ENCODE results near the gene ZNF28. TPM values are rescaled to one million over a fixed set of nuclear protein-coding genes. Genes with fewer than 3 reads are reported as not detected.

Gene ZNF28
- total and polyA plus RNA-seq, 2 of the 4 experiments (the other 2 are of a cell fraction), result 4.4 to 24.7 TPM

DNA sequence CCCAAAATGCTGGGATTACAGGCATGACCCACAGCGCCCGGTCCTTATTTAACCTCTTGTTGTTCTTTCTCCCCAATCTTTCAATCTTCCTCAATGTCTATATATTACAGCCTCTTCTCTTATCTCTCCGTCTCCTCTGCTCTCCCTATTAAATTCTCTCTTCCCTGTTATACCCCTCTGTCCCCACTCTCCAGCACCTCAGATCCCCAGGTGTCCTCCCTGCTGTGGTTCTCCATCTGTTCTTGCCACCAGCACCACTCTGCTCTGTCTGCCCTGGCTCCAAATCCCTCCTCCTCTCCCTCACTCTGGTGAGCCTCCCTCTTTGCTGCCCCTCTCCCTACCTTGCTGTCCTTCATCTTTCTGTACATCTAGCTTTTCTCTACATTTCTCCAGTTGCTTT lies 35.9 kb downstream of the ZNF28 start:
- intact Hi-C loops (cut with micrococcal nuclease), result loop anchor here (5.0 kb wide), 1 partner anchor 177 kb away; the partner anchor contains the start of gene ZNF816
- Histone ChIP-seq H3K56ac (ENCODE audit: extremely low read depth, insufficient read depth, low read length) (no peak overlapping the region), H3K9ac (ENCODE audit: low read depth, low read length) (no peak overlapping the region), H2BK20ac (ENCODE audit: low read depth, low read length) (no peak overlapping the region), H3K4me1 (ENCODE audit: control insufficient read depth, insufficient read depth, low read length) (0 out of 2 replicates have a peak, but pooled peaks cover 1% of the 10 kb centered on the region), H3K36me3 (ENCODE audit: control insufficient read depth, insufficient read depth, low read length) (no peaks in the 10 kb centered on the region), H2AK9ac (replicated peaks; ENCODE audit: low read depth, low read length, poor library complexity) (no peak overlapping the region), H3K9me1 (ENCODE audit: insufficient read depth, low read length) (no peaks in the 10 kb centered on the region), H3K27ac (ENCODE audit: insufficient read depth, low read length) (no peak overlapping the region), H3K18ac (ENCODE audit: low read depth, low read length) (no peak overlapping the region), H3K79me1 (ENCODE audit: low read depth in 1 of 2, low read length in 2 of 2) (no peaks in the 10 kb centered on the region; a peak in 1 of 4 replicates), H2BK5ac (ENCODE audit: low read depth, low read length, poor library complexity, severe bottlenecking) (no peak overlapping the region), H4K20me1 (ENCODE audit: insufficient read depth, low read length) (no peaks in the 10 kb centered on the region), H2AFZ (replicated peaks; ENCODE audit: low read length, poor library complexity) (no peak overlapping the region), H3K14ac (replicated peaks; ENCODE audit: low read depth, low read length) (no peak overlapping the region), H2BK15ac (ENCODE audit: low read depth, low read length) (no peak overlapping the region), H3K9me3 (ENCODE audit: control insufficient read depth, insufficient read depth, low read length) (peaks cover 4% of the 10 kb centered on the region; the same call in 1 of the 2 replicates), H4K5ac (ENCODE audit: low read depth, low read length) (no peak overlapping the region), H3K4ac (ENCODE audit: low read depth, low read length) (no peak overlapping the region), H3K23ac (ENCODE audit: low read depth, low read length) (no peak overlapping the region; the same call in 1 of the 2 replicates), H4K8ac (ENCODE audit: low read depth in 2 of 2, low read length in 2 of 2) (no peak overlapping the region), H2BK120ac (ENCODE audit: low read depth, low read length) (no peak overlapping the region), H3K27me3 (ENCODE audit: control insufficient read depth, insufficient read depth, low read length) (no peaks in the 10 kb centered on the region), H2AK5ac (ENCODE audit: low read depth, low read length) (no peak overlapping the region), H3K4me3 (ENCODE audit: insufficient read depth, low read depth, low read length) (no peak overlapping the region), H4K91ac (ENCODE audit: insufficient read depth, low read depth, low read length) (no peak overlapping the region), H3K4me2 (ENCODE audit: low read depth, low read length) (peak overlapping the region; percentile 85; the same call in 1 of the 2 replicates)
- no TSS peak for BruUV-seq (replicated peaks)
- TF ChIP-seq SMC3 (IDR thresholded peaks at IDR 0.05; ENCODE audit: low read depth, low read length) (no peak), MXI1 (IDR thresholded peaks at IDR 0.05; ENCODE audit: borderline replicate concordance, low read depth, low read length) (no peak), CEBPB (IDR thresholded peaks at IDR 0.05; ENCODE audit: low read depth, low read length) (no peak), POLR2A (IDR thresholded peaks at IDR 0.05; ENCODE audit: low read depth, low read length) (no peak), RCOR1 (IDR thresholded peaks at IDR 0.05; ENCODE audit: insufficient replicate concordance, low read length) (no peak), NFE2L2 (IDR thresholded peaks at IDR 0.05; ENCODE audit: low read depth, low read length) (no peak), RAD21 (IDR thresholded peaks at IDR 0.05; ENCODE audit: low read length) (no peak), MAZ (IDR thresholded peaks at IDR 0.05; ENCODE audit: borderline replicate concordance, low read depth, low read length) (no peak), CHD1 (IDR thresholded peaks at IDR 0.05; ENCODE audit: low read depth, low read length) (no peak)
- TF ChIP-seq, protein P1, sequence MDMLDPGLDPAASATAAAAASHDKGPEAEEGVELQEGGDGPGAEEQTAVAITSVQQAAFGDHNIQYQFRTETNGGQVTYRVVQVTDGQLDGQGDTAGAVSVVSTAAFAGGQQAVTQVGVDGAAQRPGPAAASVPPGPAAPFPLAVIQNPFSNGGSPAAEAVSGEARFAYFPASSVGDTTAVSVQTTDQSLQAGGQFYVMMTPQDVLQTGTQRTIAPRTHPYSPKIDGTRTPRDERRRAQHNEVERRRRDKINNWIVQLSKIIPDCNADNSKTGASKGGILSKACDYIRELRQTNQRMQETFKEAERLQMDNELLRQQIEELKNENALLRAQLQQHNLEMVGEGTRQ (IDR thresholded peaks at IDR 0.05; ENCODE audit: low read depth, low read length), result no peak
- TF ChIP-seq, protein P2, sequence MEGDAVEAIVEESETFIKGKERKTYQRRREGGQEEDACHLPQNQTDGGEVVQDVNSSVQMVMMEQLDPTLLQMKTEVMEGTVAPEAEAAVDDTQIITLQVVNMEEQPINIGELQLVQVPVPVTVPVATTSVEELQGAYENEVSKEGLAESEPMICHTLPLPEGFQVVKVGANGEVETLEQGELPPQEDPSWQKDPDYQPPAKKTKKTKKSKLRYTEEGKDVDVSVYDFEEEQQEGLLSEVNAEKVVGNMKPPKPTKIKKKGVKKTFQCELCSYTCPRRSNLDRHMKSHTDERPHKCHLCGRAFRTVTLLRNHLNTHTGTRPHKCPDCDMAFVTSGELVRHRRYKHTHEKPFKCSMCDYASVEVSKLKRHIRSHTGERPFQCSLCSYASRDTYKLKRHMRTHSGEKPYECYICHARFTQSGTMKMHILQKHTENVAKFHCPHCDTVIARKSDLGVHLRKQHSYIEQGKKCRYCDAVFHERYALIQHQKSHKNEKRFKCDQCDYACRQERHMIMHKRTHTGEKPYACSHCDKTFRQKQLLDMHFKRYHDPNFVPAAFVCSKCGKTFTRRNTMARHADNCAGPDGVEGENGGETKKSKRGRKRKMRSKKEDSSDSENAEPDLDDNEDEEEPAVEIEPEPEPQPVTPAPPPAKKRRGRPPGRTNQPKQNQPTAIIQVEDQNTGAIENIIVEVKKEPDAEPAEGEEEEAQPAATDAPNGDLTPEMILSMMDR (conservative IDR thresholded peaks at IDR 0.05; ENCODE audit: low read depth, low read length), result no peak
- TF ChIP-seq, protein P3, sequence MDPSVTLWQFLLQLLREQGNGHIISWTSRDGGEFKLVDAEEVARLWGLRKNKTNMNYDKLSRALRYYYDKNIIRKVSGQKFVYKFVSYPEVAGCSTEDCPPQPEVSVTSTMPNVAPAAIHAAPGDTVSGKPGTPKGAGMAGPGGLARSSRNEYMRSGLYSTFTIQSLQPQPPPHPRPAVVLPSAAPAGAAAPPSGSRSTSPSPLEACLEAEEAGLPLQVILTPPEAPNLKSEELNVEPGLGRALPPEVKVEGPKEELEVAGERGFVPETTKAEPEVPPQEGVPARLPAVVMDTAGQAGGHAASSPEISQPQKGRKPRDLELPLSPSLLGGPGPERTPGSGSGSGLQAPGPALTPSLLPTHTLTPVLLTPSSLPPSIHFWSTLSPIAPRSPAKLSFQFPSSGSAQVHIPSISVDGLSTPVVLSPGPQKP (IDR thresholded peaks at IDR 0.05; ENCODE audit: borderline replicate concordance, low read depth, low read length), result no peak
- dilution Hi-C loops (cut with HindIII; ENCODE audit: low sequenced_read_pairs, unreplicated experiment), result no loop called here
- no peak for ATAC-seq (ENCODE audit: low read depth)
- 78% methylated on average over 3 of the region's 3 CpGs; no CpG with 5 or more reads in 1 of the 2 experiments for WGBS, 2 experiments (ENCODE audit: extremely low coverage in 2 of 2, insufficient read length in 1 of 2)
- DNase-seq, result no peak
- ChIA-PET CTCF (no interaction called here), POLR2A (ENCODE audit: unreplicated experiment) (no interaction called here)
- in situ Hi-C loops (cut with MboI; ENCODE audit: low sequenced_read_pairs), result no loop called here
